ENCODE results near the gene ASB7. TPM values are rescaled to one million over a fixed set of nuclear protein-coding genes. Genes with fewer than 3 reads are reported as not detected.
A peak's percentile ranks its signal among the peaks of the same experiment; 100 is the strongest.

The ASB7 gene
- total RNA-seq, 1 experiment from 2014 or later, result 12.6 TPM

DNA sequence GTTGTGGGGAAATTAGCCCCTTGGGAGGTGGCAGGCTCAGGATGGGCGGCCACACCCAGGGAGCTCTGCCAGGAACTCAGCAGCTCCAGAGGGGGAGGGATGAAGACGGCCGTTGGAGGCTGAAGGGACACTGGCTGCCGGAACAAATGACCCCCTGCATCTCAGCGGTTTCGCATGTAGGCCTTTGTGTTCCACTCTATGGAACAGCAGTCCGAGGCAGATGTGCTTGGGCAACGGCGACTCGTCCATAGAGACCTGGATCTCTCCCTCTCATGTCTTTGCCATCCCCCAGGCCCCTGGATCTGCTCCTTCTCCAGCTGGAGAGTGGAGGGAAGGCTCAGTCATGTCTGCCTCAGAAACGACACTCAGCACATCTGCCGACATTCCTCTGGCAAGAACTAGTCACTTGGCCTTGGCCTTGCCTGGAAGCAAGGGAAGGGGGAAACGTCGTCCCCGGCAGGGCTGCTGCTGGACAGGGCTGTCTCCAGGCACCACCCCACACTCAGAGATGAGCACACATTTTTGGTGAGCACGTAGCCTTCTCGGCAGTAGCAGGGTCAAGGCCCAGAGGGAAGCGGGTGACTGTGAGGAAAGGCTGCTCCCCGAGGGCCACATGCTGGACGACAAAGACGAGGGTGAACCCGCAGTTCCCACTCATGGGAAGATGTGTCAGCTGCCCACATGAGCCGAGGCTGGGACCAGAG is 83.8 kb downstream of the ASB7 start:
- no peak for DNase-seq (ENCODE audit: low spot score)

DNA sequence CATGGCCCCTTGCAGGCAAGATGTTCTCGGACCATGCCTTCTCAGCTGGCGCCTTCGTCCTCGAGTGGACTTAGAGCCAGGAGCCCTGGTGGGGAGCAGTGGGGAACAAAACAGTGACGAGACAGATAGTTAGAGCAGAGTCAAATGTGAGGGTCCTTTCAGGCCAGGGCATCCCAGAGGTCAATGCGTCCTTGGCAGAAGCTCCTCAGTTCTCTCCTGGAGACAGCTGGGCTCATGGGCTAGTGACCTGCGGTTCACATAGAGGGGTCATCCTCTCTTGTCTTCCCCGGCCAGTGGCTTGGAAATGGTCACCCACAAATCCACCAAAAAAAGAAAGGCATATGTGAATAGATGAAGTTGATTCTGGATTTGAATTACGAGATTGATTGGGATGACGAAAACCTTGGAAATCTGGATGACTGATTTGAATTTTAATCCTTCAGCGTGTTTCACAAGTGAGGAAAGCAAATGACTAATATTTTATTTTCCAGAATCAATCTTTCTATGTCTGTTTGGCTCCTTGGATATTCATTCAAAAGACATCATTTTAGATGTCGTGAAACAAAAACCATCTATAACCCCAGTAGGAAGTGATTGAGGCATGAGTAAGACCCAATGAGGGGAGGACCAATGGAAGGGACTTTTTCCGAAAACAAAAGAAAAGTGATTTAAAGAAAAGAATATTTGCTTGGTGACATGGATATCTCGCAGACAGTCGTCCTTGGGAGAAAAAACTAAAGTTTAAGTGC is 84.5 kb downstream of the ASB7 start:
- DNase-seq (ENCODE audit: low spot score), result no peak

DNA sequence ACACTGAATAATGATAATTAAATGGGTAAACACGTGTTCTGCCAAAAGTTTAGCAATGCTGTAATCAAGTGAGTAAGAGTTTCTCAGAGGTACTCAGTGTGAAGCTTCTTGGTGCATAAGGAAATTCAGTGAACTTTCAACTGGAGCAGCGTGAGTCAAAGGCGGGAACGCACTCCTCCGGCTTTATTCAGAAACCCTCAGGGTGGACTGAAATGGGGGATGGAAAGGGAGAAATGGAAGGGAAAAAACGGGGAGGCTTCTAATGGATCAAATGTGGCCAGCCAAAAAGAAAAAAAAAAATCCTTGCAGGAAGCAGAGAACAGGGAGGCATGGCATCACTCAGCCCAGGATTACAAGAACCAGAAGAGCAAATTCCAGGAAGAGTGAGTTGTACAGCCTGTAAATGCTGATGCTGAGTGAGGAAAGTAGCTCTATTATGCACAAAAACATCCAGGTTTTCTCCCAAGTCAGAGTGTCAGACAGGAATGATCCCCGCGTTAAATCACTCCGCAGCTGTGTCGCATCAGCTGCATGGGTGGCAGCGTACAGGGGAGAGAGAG is 85.3 kb downstream of the ASB7 start:
- peak; percentile 45 for DNase-seq (ENCODE audit: low spot score)

- no peak for DNase-seq (ENCODE audit: low spot score)
These were observed 86.2 kb downstream of the ASB7 start for GRCh38 chr15:100688549-100689120.

- no peak for DNase-seq (ENCODE audit: low spot score)
These were observed 86.9 kb downstream of the ASB7 start for GRCh38 chr15:100689131-100689899.

DNA sequence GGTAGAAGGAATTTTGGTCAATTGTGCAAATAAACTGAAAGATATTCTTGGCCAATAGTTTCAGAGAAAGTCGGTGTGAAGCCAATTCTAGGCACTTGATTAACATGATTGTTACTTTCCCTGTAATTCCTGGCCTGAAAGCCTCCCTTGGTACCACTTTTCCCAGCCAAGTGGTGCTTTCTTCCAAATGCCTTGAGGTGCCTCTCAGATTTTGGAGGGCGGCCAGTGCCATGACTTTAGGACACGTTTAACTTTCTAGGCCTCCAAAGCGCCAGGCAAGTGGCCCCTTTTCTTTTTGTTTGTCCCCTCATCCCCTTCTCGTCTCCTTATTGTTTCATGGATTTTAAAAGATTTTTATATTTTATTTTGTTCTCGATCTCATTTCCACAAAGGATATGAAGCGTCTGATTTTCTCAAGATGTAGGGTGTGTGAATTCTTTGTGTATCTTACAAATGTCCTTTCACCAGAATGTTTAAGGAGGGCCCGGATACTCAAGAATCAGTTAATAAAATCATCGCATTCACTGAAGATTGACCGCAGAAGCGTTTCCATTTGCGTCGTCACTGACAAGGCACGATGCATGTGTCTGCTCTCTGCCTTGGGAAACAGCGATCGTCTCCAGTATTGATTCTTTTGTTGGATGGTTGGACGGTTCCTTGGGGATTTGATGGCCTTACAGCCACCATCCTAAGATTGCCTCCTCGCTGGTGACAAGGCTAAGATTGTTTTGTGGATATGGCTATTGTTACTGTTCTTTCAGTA is 87.8 kb downstream of the ASB7 start:
- DNase-seq (ENCODE audit: low spot score), result no peak

- no peak for DNase-seq (ENCODE audit: low spot score)
These were observed 88.4 kb downstream of the ASB7 start for GRCh38 chr15:100690795-100691158.

DNA sequence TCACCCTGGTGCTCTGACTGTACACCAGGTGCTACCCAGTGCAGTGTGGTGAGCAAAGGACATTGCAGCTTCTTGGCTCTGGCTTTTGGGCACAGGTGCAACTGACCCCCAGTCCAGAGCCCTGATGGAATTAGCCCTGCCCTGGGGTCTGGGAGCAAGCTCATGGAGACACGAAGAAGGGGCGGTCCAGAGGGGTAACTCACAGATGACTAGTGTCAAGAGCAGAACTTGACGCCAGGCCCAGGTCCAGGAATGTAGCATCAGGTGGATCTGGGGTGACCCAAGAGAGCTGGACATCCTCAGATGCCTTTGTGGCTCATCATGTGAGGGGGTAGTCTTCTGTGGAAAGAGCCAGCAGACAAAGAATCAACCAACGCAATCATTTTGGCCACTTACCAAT is 88.9 kb downstream of the ASB7 start:
- DNase-seq (ENCODE audit: low spot score), result no peak

- DNase-seq (ENCODE audit: low spot score), result no peak
These were observed 89.9 kb downstream of the ASB7 start for GRCh38 chr15:100692246-100692645.

DNA sequence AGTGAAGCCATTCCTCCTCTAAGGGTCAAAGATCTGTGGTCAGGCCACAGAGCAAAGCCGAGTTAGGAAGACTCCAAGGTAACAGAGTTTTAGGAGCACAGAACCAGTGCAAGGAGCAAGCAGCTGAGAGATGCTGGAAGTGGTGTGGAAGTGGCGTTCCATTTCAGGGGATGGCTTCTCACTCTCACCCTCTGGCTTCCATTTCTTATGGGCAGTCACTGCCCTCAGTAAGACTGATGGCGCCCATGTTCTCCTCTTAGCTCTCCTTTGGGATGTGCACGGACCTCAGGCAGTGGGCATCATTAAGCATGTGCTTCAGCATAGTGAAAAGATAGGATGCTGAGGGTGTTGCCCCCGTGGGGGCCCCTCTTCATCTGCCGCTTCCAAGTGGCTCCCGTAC is 90.3 kb downstream of the ASB7 start:
- DNase-seq (ENCODE audit: low spot score), result no peak

- no peak for DNase-seq (ENCODE audit: low spot score)
These were observed 91.1 kb downstream of the ASB7 start for GRCh38 chr15:100693451-100693850.

- no peak for DNase-seq (ENCODE audit: low spot score)
These were observed 92.1 kb downstream of the ASB7 start for GRCh38 chr15:100694381-100695021.

DNA sequence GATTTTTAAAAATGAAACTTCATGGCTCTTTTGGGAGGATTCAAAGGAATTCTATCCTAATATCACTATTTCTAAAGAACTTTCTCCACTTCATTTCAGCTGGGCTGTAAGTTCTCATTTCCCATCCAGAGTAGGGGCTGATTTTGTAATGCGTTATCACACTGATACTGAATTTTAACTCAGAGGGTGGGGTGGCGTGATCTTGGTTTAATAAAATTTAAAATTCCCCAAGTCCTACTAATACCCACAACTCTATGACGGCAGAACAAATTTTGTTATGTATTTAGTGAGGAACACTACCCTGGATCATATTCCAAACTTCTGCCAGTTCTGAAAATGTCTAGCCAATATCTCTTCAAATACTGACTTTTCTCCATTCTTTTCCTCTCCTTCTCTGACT is 92.7 kb downstream of the ASB7 start:
- DNase-seq (ENCODE audit: low spot score), result no peak

DNA sequence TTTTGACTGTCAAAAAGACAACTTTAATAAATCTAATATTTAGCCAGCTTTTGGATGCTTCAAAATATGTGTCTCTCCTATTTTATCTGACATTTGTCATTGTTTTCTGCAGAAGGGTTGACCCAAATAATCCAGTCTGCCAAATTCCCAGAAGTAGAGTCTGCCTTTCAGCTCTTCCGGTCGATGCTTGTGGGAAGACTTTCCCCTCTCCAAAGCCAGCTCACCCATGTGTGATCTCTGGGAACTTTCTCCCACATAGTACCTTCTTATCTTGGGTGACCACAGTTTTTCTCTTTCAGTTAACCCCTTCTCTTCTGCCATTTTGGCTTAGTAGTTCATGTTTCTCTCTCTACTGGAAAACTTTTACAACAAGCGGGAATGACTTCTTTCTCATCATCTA is 94.1 kb downstream of the ASB7 start:
- DNase-seq (ENCODE audit: low spot score), result no peak

Other genes with a start within 250 kb of the ASB7 start
- gene CERS3, start 73.6 kb upstream of the ASB7 start, total RNA-seq (2014; rRNA removed; shearing (Covaris generic)), result not detected in 2 replicates
- gene LINS1, start 405 bp upstream of the ASB7 start, total RNA-seq (2014; rRNA removed; shearing (Covaris generic)), result 6.9 and 9.4 TPM in 2 replicates